HUES48 (cell line): Measurements from ENCODE around the gene TEC.
"Not testable (repeated sequence)": the region's sequence is repeated elsewhere in the genome, so short reads cannot be mapped to it uniquely, and the experiment has no call there.

Experiments used
- H3K27ac ChIP-seq: one replicate; pipeline ENCODE4 v1.7.0; 2013; ENCODE audit warnings: low read depth, low read length, inconsistent platforms
- H3K27me3 ChIP-seq: 2 replicates; pipeline ENCODE4 v1.6.1; 2013; ENCODE audit warnings: mild to moderate bottlenecking, low read length; ENCODE audit not compliant: control insufficient read depth, insufficient read depth
- H3K36me3 ChIP-seq: 2 replicates; pipeline ENCODE4 v1.6.1; 2013; ENCODE audit warnings: low read length; ENCODE audit not compliant: control insufficient read depth, insufficient read depth
- H3K4me1 ChIP-seq: 2 replicates; pipeline ENCODE4 v1.6.1; 2013; ENCODE audit warnings: mild to moderate bottlenecking, low read length; ENCODE audit not compliant: control insufficient read depth, insufficient read depth
- H3K4me3 ChIP-seq: 2 replicates; pipeline ENCODE4 v1.5.1; 2013; ENCODE audit warnings: mild to moderate bottlenecking, low read depth, low read length
- H3K9ac ChIP-seq: 2 replicates; pipeline ENCODE4 v1.6.1; 2013; ENCODE audit warnings: mild to moderate bottlenecking, low read depth, low read length, moderate library complexity
- H3K9me3 ChIP-seq: 2 replicates; pipeline ENCODE4 v1.6.1; 2013; ENCODE audit warnings: low read length; ENCODE audit not compliant: control insufficient read depth, insufficient read depth

TEC gene

GRCh38 chr4:48223633-48224295 is 45.9 kb downstream of the TEC start:
- no peaks in the 10 kb centered on the region for H3K9me3 ChIP-seq
- no peaks in the 10 kb centered on the region for H3K36me3 ChIP-seq
- H3K4me3 ChIP-seq = no peak overlapping the region
- H3K27ac ChIP-seq = no peak overlapping the region
- no peaks in the 10 kb centered on the region for H3K27me3 ChIP-seq
- H3K4me1 ChIP-seq = peaks cover 13% of the 10 kb centered on the region; the same call in 1 of the 2 replicates
- H3K9ac ChIP-seq = no peak overlapping the region

DNA sequence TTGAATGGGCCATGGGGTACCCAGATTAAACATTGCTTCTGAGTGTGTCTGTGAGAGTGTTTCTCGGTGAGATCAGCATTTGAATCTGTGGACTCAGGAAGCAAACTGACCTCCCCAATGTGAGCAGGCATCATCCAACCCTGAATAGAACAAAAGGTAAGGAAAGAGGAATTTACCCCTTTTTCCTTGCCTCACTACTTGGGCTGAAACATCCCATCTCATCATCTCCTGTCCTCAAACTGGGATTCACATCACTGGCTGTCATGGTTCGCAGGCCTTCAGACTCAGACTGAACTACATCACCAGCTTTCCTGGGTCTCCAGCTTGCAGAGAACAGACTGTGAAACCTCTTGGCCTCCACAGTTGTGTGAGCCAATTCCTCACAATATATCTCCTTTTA is 47.1 kb downstream of the TEC start:
- Histone ChIP-seq H3K4me1 (peaks cover 13% of the 10 kb centered on the region; the same call in 1 of the 2 replicates), H3K27me3 (no peaks in the 10 kb centered on the region), H3K4me3 (no peak overlapping the region), H3K36me3 (no peaks in the 10 kb centered on the region), H3K9ac (no peak overlapping the region), H3K27ac (no peak overlapping the region), H3K9me3 (no peaks in the 10 kb centered on the region)

DNA sequence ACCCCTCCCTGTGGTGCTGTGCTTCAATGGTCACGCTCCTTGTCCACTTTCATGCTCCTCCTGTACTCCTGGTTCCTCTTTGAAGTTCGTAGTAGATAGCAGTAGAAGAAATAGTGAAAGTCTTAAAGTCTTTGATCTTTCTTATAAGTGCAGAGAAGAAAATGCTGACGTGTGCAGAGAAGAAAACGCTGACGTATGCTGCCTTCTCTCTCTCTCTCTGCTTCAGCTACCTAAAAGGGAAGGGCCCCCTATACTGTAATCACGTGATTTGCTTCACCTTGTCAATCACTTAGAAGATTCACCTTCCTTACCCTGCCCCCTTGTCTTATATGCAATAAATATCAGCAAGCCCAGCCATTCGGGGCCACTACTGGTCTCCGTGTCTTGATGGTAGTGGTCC is 50.2 kb downstream of the TEC start:
- H3K4me3 ChIP-seq, H3K9me3 ChIP-seq, H3K4me1 ChIP-seq, H3K27me3 ChIP-seq, H3K27ac ChIP-seq, H3K36me3 ChIP-seq, H3K9ac ChIP-seq: not testable (repeated sequence)

GRCh38 chr4:48216563-48216962 is 53.1 kb downstream of the TEC start:
- Histone ChIP-seq H3K9ac (no peak overlapping the region), H3K36me3 (no peaks in the 10 kb centered on the region), H3K4me1 (no peaks in the 10 kb centered on the region), H3K9me3 (no peaks in the 10 kb centered on the region), H3K4me3 (no peak overlapping the region), H3K27me3 (no peaks in the 10 kb centered on the region), H3K27ac (no peak overlapping the region)

DNA sequence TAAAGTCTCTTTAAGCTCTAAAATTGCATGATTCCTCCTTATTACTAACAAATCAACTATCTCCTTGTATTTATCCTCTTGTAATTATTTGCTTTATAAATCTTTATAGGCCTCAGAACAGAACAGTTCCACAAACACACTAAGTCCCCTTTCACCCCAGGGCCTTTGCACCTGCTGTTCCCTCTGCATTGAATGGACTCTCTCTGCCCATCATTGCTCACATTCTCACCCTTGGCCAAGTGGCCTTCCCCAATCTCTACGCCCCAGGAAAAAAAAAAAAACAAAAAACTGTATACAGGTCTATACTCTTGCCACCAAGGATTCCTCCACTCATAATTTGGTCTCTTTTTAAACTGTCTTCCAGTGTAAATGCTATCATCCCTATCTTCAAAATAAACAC is 53.7 kb downstream of the TEC start:
- H3K4me1 ChIP-seq = no peaks in the 10 kb centered on the region
- H3K4me3 ChIP-seq = no peak overlapping the region
- no peak overlapping the region for H3K9ac ChIP-seq
- no peak overlapping the region for H3K27ac ChIP-seq
- H3K27me3 ChIP-seq = no peaks in the 10 kb centered on the region
- H3K9me3 ChIP-seq = no peaks in the 10 kb centered on the region
- H3K36me3 ChIP-seq = no peaks in the 10 kb centered on the region

- H3K9me3 ChIP-seq = no peaks in the 10 kb centered on the region
- no peaks in the 10 kb centered on the region for H3K36me3 ChIP-seq
- no peak overlapping the region for H3K9ac ChIP-seq
- 0 out of 2 replicates have a peak, but pooled peaks cover 4% of the 10 kb centered on the region for H3K4me1 ChIP-seq
- H3K4me3 ChIP-seq = no peak overlapping the region
- H3K27me3 ChIP-seq = no peaks in the 10 kb centered on the region
- H3K27ac ChIP-seq = no peak overlapping the region
Observed at GRCh38 chr4:48212165-48212564, 57.5 kb downstream of the TEC start.

DNA sequence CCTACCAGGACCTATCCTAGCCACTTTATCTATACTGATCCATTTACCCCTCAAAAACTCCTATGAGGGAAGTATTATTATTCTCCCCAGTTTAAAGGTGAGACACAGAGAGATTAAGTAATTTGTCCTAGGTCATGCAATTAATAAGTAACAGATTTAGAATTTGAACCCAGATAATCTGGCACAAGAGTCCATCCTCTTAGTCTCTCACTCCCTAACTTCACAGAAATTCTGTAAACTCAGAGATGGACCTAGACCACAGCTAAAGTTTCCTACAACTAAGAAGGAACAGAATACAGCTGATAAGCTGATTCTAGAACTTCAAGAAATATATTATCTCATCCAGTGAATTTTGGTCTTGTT is 58.7 kb downstream of the TEC start:
- Histone ChIP-seq H3K4me3 (no peak overlapping the region), H3K27me3 (no peaks in the 10 kb centered on the region), H3K36me3 (no peaks in the 10 kb centered on the region), H3K9me3 (no peaks in the 10 kb centered on the region), H3K27ac (no peak overlapping the region), H3K9ac (no peak overlapping the region), H3K4me1 (0 out of 2 replicates have a peak, but pooled peaks cover 4% of the 10 kb centered on the region)

GRCh38 chr4:48205626-48206025 is 64.0 kb downstream of the TEC start:
- Histone ChIP-seq H3K27me3 (no peaks in the 10 kb centered on the region), H3K36me3 (no peaks in the 10 kb centered on the region), H3K9me3 (no peaks in the 10 kb centered on the region), H3K9ac (no peak overlapping the region), H3K4me3 (no peak overlapping the region), H3K27ac (no peak overlapping the region), H3K4me1 (0 out of 2 replicates have a peak, but pooled peaks cover 4% of the 10 kb centered on the region)

DNA sequence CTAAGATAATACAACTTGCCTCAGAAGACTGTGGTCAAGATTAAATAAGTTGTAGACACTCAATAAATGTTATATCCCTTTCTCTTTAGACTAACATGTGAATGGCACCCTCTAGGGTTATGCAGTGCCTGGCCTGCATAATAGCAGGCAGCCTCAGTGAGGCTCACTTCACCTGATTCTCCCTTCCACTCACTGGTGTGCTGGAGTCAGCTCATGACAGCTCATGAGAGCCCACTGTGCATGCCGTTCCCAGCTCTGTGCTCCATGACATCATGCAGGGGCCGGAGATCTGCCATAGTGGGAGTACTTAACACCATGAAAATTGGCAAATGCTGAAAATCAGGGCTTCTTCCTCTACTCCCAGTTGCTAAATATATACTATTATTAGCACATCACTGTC is 64.5 kb downstream of the TEC start:
- no peak overlapping the region for H3K27ac ChIP-seq
- H3K4me3 ChIP-seq = no peak overlapping the region
- no peak overlapping the region for H3K9ac ChIP-seq
- 0 out of 2 replicates have a peak, but pooled peaks cover 4% of the 10 kb centered on the region for H3K4me1 ChIP-seq
- H3K36me3 ChIP-seq = no peaks in the 10 kb centered on the region
- H3K27me3 ChIP-seq = no peaks in the 10 kb centered on the region
- no peaks in the 10 kb centered on the region for H3K9me3 ChIP-seq

- Histone ChIP-seq H3K27ac (no peak overlapping the region), H3K9ac (no peak overlapping the region), H3K4me1 (0 out of 2 replicates have a peak, but pooled peaks cover 4% of the 10 kb centered on the region)
Observed at GRCh38 chr4:48203819-48204218, 65.8 kb downstream of the TEC start.

GRCh38 chr4:48197643-48198237 is 71.9 kb downstream of the TEC start:
- H3K27me3 ChIP-seq = no peaks in the 10 kb centered on the region
- no peak overlapping the region for H3K27ac ChIP-seq
- no peaks in the 10 kb centered on the region for H3K36me3 ChIP-seq
- H3K9me3 ChIP-seq = no peaks in the 10 kb centered on the region
- H3K4me1 ChIP-seq = peaks cover 9% of the 10 kb centered on the region; the same call in 1 of the 2 replicates
- H3K9ac ChIP-seq = no peak overlapping the region
- H3K4me3 ChIP-seq = no peak overlapping the region

More at GRCh38 chr4:48203819-48204218, 65.8 kb downstream of the TEC start:
- no peaks in the 10 kb centered on the region for H3K9me3 ChIP-seq
- H3K27me3 ChIP-seq = no peaks in the 10 kb centered on the region
- no peaks in the 10 kb centered on the region for H3K36me3 ChIP-seq
- no peak overlapping the region for H3K4me3 ChIP-seq
